HAP-1 (cell line): ENCODE data around the gene HSD11B2.
A peak's percentile ranks its signal among the peaks of the same experiment; 100 is the strongest.

Experiments used
- DNase-seq, 2 experiments: peaks; one replicate each; pipeline ENCODE4 v3.0.0-alpha.2; 2016 to 2020; ENCODE audit warnings: low spot score in 2 of 2
- H3K27me3 ChIP-seq: fragments of 250-450 bp; sonication (Bioruptor Pico); 2 replicates; pipeline ENCODE4 v1.5.1; 2020; ENCODE audit warnings: low read depth, mild to moderate bottlenecking, moderate library complexity
- H3K36me3 ChIP-seq: fragments of 250-450 bp; sonication (Bioruptor Pico); replicated peaks from 2 replicates; pipeline ENCODE4 v1.5.1; 2020; ENCODE audit warnings: mild to moderate bottlenecking
- H3K4me1 ChIP-seq: fragments of 250-450 bp; sonication (Bioruptor Pico); 2 replicates; pipeline ENCODE4 v1.5.1; 2020; ENCODE audit warnings: mild to moderate bottlenecking
- H3K4me3 ChIP-seq: fragments of 250-450 bp; sonication (Bioruptor Pico); 2 replicates; pipeline ENCODE4 v1.5.1; 2020; ENCODE audit warnings: mild to moderate bottlenecking, moderate library complexity
- H3K9me3 ChIP-seq: fragments of 250-450 bp; sonication (Bioruptor Pico); 2 replicates; pipeline ENCODE4 v1.5.1; 2020; ENCODE audit warnings: mild to moderate bottlenecking, moderate library complexity
- in situ Hi-C: fragments of 300-500 bp; cut with MboI; formaldehyde crosslinking; loops from 3 replicates; pipeline ENCODE4 v1.14.3; 2020; ENCODE audit warnings: low sequenced_read_pairs, inconsistent platforms, mixed read lengths

The HSD11B2 gene

GRCh38 chr16:67441271-67441753 is 10.4 kb downstream of the HSD11B2 start:
- no peak for DNase-seq
- Histone ChIP-seq H3K4me3 (no peak overlapping the region), H3K36me3 (peaks cover 15% of the 10 kb centered on the region; the same call in 1 of the 2 replicates), H3K27me3 (no peaks in the 10 kb centered on the region), H3K4me1 (no peaks in the 10 kb centered on the region), H3K9me3 (no peaks in the 10 kb centered on the region)
- in situ Hi-C loops = no loop called here

GRCh38 chr16:67441907-67442306 is 11.0 kb downstream of the HSD11B2 start:
- Histone ChIP-seq H3K9me3 (no peaks in the 10 kb centered on the region), H3K36me3 (peaks cover 12% of the 10 kb centered on the region; the same call in 1 of the 2 replicates), H3K4me3 (no peak overlapping the region), H3K27me3 (no peaks in the 10 kb centered on the region), H3K4me1 (no peaks in the 10 kb centered on the region)
- DNase-seq = no peak
- in situ Hi-C loops = no loop called here

GRCh38 chr16:67442581-67443255 is 11.8 kb downstream of the HSD11B2 start:
- no peaks in the 10 kb centered on the region for H3K27me3 ChIP-seq
- peaks cover 9% of the 10 kb centered on the region; the same call in 1 of the 2 replicates for H3K36me3 ChIP-seq
- H3K4me3 ChIP-seq = no peak overlapping the region
- no peaks in the 10 kb centered on the region for H3K9me3 ChIP-seq
- in situ Hi-C loops = no loop called here
- no peaks in the 10 kb centered on the region for H3K4me1 ChIP-seq
- no peak for DNase-seq

GRCh38 chr16:67443265-67443664 is 12.3 kb downstream of the HSD11B2 start:
- H3K27me3 ChIP-seq = no peaks in the 10 kb centered on the region
- in situ Hi-C loops = no loop called here
- no peak overlapping the region for H3K4me3 ChIP-seq
- DNase-seq = no peak
- H3K4me1 ChIP-seq = no peaks in the 10 kb centered on the region
- peaks cover 7% of the 10 kb centered on the region; the same call in 1 of the 2 replicates for H3K36me3 ChIP-seq
- H3K9me3 ChIP-seq = no peaks in the 10 kb centered on the region

GRCh38 chr16:67444259-67445125 is 13.6 kb downstream of the HSD11B2 start:
- Histone ChIP-seq H3K9me3 (no peaks in the 10 kb centered on the region), H3K4me1 (no peaks in the 10 kb centered on the region), H3K27me3 (no peaks in the 10 kb centered on the region), H3K4me3 (no peak overlapping the region), H3K36me3 (no peaks in the 10 kb centered on the region; the same call in 1 of the 2 replicates)
- no peak for DNase-seq
- in situ Hi-C loops = no loop called here

DNA sequence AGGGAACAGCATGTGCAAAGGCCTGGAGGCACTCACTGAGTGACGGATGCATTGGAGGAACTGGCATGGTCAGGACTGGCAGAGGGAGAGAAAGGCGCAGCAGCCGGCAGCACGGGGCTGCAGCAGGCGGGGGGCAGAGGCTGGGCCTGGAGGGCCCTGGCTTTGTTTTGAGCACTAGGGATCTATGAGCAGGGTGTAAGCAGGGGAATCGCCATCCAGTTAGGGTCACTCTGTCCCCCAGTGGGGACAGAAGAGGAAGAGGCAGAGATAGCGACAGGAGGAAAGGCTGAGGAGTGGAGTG is 14.2 kb downstream of the HSD11B2 start:
- no peaks in the 10 kb centered on the region; the same call in 1 of the 2 replicates for H3K36me3 ChIP-seq
- no peaks in the 10 kb centered on the region for H3K4me1 ChIP-seq
- no peak for DNase-seq
- in situ Hi-C loops = no loop called here
- no peak overlapping the region for H3K4me3 ChIP-seq
- H3K27me3 ChIP-seq = no peaks in the 10 kb centered on the region
- no peaks in the 10 kb centered on the region for H3K9me3 ChIP-seq

- no peak for DNase-seq
- Histone ChIP-seq H3K4me1 (no peaks in the 10 kb centered on the region), H3K4me3 (no peak overlapping the region), H3K36me3 (no peaks in the 10 kb centered on the region; the same call in 1 of the 2 replicates), H3K27me3 (no peaks in the 10 kb centered on the region), H3K9me3 (no peaks in the 10 kb centered on the region)
- in situ Hi-C loops = no loop called here
These were observed 14.6 kb downstream of the HSD11B2 start for GRCh38 chr16:67445441-67445912.

DNA sequence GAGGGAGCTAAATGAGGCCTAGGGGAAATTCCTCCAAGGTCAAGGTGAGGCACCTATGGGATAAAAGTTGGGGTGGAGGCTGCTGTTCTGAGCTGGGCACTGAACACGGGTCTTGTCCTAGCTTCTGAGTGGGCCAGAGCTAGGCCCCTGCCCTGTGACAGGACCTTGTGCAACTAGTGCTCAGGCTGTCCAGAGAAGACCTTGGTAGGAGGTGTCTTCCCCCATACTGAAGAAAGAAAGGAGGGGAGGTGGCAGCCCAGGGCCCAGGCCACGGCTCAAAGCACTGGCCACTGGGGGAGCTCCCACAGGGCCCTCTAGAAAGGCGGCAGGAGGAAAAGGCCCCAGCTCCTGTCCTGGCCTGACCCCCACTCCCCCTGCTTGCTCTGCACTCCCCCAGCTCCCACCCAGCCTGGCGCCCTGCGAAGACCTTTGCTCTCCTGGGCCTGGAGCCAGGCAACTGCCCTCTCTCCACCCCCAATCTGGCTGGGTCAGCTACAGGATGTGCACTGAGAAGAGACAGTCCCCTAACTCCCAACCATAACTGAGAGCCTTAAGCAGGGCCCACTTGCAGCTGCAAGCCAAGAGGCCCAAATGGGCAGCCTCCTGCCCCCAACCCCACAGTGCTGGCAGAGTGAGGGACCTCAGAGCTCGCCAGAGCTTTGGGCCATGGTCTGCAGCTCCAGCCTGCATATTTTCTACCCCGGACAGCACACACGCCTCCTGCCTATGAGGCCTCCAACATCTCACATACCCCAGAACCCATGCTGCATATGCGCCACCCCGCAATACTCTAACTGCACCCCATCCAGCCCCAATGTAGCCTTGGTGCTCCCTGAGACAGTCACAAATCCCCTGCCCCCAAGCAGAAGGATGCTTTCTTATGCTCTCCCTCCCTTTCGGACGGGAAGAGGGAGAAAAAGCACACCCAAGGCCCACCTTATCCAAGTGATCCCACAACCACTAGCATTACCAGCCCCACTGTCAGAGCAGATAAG is 15.3 kb downstream of the HSD11B2 start:
- H3K4me1 ChIP-seq = no peaks in the 10 kb centered on the region
- no peaks in the 10 kb centered on the region; the same call in 1 of the 2 replicates for H3K36me3 ChIP-seq
- DNase-seq = no peak
- H3K27me3 ChIP-seq = no peaks in the 10 kb centered on the region
- H3K4me3 ChIP-seq = no peak overlapping the region
- in situ Hi-C loops = no loop called here
- no peaks in the 10 kb centered on the region for H3K9me3 ChIP-seq

GRCh38 chr16:67446968-67447507 is 16.1 kb downstream of the HSD11B2 start:
- no peaks in the 10 kb centered on the region for H3K9me3 ChIP-seq
- H3K4me1 ChIP-seq = no peaks in the 10 kb centered on the region
- no peak overlapping the region for H3K4me3 ChIP-seq
- H3K27me3 ChIP-seq = no peaks in the 10 kb centered on the region
- no peak for DNase-seq
- in situ Hi-C loops = no loop called here
- no peaks in the 10 kb centered on the region; the same call in none of the 2 replicates for H3K36me3 ChIP-seq

GRCh38 chr16:67447508-67448076 is 16.7 kb downstream of the HSD11B2 start:
- peak; percentile 21 to 80 for DNase-seq
- H3K27me3 ChIP-seq = no peaks in the 10 kb centered on the region
- H3K4me1 ChIP-seq = no peaks in the 10 kb centered on the region
- H3K4me3 ChIP-seq = no peak overlapping the region
- no peaks in the 10 kb centered on the region; the same call in none of the 2 replicates for H3K36me3 ChIP-seq
- H3K9me3 ChIP-seq = no peaks in the 10 kb centered on the region
- in situ Hi-C loops = no loop called here

GRCh38 chr16:67448580-67448979 is 17.7 kb downstream of the HSD11B2 start:
- no peaks in the 10 kb centered on the region for H3K27me3 ChIP-seq
- H3K9me3 ChIP-seq = no peaks in the 10 kb centered on the region
- H3K4me3 ChIP-seq = no peak overlapping the region
- no peaks in the 10 kb centered on the region; the same call in none of the 2 replicates for H3K36me3 ChIP-seq
- in situ Hi-C loops = no loop called here
- no peaks in the 10 kb centered on the region for H3K4me1 ChIP-seq
- no peak for DNase-seq

DNA sequence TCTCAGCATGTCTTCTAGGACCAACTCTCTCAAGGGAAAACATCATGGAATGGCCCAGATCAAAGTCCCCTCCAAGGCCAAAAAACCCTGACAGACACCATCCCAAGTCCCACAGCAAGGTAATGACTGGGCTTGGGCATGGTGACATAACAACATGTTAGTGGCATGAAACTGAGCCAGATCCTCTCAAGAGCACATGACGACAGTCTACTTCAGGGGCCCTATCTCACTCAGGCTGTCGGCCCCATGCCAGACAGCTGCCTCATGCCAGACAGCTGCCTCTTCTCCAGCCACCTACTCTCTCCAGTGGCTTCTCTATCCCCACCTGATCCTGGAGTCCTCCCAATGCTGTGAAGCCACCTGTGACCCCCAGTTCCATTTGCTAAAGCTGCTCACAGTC is 18.4 kb downstream of the HSD11B2 start:
- in situ Hi-C loops = no loop called here

DNA sequence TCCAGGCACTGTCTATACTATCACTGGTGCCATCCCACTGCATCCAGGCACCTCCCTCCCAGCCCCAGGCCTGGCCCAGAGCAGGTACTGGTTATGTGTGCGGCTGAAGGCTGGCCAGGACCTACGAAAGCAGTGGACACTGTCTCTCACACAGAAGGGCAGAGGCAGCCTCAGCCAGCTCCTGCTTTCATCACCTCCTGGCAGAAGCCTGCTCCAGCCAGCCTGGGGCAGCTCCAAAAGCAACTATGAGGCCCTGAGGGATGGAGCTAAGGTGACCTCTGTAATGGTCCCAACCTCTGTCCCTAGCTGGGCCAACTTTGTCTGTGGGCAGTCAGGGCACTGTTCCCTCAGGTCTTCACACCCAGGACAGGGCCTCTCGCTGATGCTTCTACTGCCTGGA is 18.8 kb downstream of the HSD11B2 start:
- DNase-seq = no peak
- Histone ChIP-seq H3K27me3 (no peaks in the 10 kb centered on the region), H3K4me1 (no peaks in the 10 kb centered on the region), H3K4me3 (no peak overlapping the region), H3K36me3 (no peaks in the 10 kb centered on the region; the same call in none of the 2 replicates), H3K9me3 (no peaks in the 10 kb centered on the region)
- in situ Hi-C loops = no loop called here

More for the DNA sequence above, 18.4 kb downstream of the HSD11B2 start:
- Histone ChIP-seq H3K4me3 (no peak overlapping the region), H3K9me3 (no peaks in the 10 kb centered on the region), H3K36me3 (no peaks in the 10 kb centered on the region; the same call in none of the 2 replicates), H3K4me1 (no peaks in the 10 kb centered on the region), H3K27me3 (no peaks in the 10 kb centered on the region)
- DNase-seq = no peak
